NAMALWA (cell line): ENCODE data around the gene OR51D1.

ENCODE experiments used
- DNase-seq: peaks from one replicate; pipeline ENCODE4 v3.0.0-alpha.2; 2015; ENCODE audit warnings: low spot score

Gene OR51D1, protein sequence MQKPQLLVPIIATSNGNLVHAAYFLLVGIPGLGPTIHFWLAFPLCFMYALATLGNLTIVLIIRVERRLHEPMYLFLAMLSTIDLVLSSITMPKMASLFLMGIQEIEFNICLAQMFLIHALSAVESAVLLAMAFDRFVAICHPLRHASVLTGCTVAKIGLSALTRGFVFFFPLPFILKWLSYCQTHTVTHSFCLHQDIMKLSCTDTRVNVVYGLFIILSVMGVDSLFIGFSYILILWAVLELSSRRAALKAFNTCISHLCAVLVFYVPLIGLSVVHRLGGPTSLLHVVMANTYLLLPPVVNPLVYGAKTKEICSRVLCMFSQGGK

DNA sequence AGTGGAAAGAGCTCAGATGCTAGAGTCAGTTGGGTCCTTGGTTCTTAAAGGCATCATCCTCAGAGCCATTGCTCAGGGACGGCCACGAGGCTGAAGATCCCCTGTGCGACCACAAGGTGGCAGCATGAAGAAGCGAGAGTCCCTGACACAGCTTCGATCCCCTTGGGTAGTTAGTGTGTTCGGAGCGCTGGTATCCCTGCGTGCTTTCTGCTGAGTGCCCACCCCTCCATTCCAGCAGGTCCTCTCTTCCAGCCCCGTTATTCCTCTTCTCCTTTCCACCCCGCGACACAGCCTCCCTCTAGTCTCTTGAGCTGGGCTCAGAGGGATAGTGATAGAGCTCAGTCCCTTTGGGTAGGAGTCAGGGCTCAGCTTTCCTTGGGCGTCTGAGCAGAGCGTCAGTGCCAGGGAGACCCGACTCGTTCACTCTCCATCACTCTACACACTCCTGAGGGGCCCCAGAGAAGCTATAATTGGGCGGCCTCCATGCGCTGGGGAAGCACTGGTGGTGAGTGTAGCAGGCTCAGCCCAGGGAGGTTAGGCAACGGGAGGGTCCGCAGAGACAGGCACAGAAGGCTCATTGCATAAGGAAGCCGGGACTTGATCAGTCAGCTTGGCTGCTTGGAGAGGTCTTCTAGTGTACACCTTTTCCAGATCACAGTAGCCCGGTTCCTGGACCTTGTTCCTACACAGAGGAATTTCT lies at the start of gene OR51D1:
TSS of gene OR51D1 (plus strand) at position 516 of the 700 bp plus-strand sequence. CDS start 2,314 bp downstream, outside the sequence.
- DNase-seq = peak; percentile 73

DNA sequence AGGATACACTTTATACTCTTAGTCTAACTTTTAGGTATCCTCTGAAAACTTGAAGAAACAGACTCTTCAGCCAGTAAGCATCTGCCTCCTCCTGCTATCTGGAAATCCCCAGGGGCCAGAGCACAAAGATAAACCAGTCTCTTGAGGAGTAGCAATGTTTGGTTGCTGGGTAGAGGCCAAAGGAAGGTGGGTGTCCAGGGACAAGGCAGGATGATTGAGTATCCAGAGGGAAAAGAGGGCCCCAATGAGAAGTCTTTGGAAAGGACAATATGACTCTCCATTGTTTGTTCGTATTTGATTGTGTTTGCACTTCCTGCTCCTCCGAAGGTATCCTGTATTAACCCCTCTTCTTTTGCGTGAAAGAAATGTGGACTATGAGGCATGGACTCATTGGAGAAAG lies 48.3 kb upstream of the OR51D1 start:
- no peak for DNase-seq

DNA sequence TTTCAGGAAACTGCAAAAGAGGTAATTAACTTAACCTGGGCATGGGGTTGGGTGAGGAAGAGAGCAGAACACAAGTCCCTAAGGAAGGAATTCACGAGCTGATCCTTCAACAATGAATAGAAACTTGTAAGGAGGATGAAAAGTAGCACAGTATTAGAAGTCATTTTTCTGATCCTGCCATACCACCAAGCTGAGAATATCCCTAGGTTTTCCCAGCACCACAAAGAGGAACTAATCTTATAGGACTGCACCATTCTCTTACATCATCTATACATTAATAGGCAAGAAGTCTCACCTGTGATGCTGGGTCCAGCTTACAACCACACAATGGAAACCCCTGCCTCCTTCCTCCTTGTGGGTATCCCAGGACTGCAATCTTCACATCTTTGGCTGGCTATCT lies 43.5 kb upstream of the OR51D1 start, which contains the start of gene OR52I1:
TSS of gene OR52I1 (plus strand) at position 301 of the 400 bp plus-strand sequence. CDS start at position 301, 0 bp downstream.
- DNase-seq = no peak

DNA sequence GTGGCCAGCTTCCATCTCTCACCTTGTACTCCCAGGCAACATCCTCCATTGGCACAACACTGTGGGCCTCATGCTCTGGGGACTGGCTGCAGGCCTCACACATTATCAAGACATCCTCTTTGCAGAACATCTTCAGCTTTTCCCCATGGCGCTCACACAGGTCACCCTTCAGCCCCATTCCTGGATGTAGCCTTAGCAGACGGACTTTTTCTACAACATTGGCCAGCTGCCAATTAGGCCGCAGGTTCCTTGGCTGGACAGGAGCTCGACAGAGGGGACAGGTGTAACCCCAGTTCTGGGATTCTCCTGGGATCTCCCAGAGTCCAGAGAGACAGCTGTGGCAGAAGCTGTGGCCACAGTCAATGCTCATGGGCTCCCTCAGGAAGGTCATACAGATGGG lies 32.2 kb upstream of the OR51D1 start:
- no peak for DNase-seq

DNA sequence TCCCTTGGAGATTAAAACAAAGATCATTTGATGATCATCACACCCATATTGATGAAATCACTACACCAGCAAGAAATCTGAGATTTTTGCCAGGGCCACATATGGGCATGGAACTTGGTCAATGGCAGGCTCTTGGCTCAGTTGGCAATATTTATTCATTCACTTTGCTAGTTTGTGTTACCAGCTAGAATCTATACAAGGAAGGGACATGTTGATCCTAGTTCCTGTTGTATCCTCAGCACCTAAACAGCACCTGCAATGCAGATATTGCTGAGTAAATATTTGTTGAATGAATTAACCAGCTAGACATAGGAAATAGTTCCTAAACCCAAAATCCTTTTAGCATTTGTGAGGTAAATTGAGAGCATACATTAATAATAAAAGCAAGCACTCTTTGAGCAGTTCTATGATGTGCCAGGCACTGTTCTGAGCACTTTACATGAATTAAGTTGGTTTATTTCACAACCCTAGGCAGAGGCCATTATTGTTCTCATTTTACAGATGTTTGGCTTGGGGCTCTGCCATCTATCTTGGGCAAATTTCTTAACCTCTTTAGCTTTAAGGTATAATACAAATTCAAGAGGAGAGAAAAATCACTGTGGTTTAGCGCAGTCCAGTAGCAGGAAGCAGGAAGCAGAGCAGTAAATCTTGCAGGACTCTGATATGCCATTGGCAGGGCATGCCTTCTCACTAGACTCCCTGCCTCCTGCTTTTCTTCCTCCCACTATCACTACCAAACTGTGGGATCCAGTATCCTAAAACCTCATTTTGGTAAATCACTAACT lies 30.9 kb upstream of the OR51D1 start:
- no peak for DNase-seq

DNA sequence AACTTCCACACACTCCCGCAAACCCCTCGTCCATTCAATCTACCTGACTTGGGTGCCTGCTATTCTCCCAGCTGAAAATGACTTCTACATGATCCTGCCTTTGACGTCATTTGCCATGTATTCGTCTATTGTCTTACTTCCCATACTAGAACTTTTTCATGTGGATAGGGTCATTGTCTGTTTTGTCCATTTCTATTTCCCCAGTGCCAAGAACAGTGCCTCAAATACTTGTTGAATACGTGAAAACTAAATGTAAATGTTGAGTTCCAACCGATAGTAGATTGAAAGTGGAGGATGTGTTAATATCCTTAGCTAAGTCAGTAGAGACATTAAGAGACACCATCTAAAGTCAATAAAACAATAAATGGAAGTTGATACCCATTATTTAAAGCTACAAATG lies 30.2 kb upstream of the OR51D1 start:
- DNase-seq = peak; percentile 7

DNA sequence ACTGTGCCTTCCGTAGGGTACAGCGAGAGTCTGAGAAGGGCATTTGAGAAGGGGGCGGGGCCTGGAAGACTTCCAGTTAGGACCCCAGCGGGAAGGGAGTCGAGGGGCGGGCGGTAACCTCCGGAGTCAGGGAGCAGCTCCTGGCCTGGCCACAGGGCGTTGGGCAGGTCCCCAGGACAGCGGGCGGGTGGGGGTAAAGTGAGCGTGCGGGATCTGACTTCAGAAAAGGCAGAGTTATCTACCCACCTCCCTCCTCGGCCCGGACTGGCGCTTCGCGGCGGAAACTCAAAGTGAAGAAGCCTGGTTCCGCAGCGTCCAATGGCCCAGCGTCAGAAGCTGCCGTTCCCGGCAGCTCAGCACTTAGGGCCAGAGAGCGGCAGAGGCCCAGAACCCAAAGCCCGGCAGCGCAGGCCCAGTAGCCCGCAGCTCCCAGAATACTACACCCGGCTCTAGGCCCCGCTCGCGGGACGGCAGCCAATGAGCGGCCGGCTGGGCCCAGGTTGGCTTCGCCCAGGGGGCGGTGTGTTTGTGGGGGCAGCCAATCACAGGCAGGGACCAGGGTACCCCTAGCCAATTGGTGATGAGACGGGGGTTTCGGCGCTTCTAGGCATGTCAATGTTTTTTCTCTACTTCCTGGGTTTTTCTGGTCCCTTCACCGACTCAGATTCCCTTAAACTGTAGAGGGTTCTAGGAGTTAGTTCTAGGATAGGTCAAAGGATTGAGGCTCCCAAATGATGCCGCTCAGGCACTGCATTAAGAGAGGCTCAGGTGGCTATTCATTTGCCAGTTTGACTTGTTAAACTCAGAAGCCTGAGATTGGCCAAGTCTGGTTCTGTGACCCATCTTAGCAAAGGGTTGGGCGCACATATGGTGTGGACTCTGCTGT lies 29.3 kb upstream of the OR51D1 start, which contains the start of gene TRIM68:
TSS of gene TRIM68 (minus strand) at position 451 of the 886 bp plus-strand sequence. CDS start 2,727 bp downstream, outside the sequence.
- DNase-seq = peak; percentile 96

DNA sequence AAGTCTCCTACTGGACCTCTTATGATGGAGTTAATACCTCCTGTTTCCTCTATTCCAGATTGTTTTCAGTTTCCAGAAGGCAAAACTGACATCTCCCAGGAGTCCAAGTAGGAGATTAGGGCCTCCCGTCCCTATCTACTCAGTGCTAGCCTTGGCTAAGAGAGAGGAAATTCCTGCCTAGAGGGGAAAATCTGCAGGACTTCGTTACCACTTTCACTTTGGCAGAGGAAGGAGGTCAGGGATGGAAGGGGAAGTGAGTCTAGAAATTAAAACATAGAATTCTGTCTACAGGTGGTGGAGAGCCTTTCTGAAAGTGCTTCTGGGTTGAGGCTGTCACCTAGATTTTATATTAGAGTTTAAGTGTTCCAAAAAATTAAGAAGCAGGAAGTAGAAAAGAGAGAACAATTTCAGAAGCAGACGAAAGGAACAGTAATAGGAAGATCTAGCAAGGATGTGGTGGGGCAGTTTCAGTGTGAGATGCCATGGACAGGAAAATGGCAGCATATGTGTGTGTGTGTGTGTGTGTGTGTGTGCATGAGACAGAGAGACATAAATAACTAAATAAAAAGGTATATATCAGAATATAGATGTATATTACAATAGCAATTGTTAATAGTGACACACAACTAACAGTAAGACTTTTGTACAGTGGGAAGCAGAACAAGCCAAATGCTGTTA lies 26.9 kb upstream of the OR51D1 start:
- DNase-seq = no peak

DNA sequence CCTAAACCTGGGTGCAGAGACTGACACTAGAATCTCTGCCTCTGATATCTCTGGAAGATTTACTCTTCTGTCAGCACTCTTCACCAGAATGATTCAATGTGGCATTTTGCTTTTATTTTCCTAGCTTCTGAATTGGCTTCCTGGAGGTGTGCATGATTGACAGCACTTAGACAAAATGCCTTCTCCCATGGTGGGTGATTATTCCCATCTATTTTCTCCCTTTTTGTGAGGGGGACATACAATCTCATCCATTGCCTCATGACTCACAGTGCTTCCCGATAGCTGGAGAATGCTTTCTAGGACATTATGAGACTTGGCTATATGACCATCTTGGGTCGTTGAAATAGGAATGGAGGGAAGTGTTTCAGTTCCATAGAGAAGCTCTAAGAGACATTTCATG lies 25.3 kb upstream of the OR51D1 start:
- DNase-seq = no peak

DNA sequence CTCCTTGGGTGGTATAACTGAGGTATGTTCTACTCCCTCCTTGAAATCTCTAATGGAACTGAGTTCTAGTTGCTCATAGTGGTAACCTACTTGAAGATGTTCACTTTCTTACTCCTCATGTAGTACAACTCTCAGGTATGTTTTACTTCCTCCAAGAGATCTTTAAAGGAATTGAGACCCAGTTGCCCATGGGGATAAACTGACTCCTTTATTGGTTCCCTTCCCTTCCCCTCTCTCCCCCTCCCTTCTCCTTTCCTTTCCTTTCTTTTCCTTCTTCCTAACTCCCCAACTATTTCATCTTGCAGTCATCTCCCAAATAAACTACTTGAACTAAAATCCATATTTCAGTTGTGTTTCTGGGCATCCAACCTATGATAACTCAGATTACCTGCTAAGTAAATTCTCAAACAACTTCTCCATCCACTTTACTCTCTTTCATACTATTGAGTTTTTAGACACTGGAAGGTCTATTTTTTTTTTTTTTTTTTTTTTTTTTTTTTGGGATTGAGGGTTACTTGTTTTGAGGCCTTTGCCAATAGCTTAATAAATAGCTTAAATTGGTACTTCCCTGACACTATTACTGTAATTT lies 21.3 kb upstream of the OR51D1 start:
- DNase-seq = no peak

DNA sequence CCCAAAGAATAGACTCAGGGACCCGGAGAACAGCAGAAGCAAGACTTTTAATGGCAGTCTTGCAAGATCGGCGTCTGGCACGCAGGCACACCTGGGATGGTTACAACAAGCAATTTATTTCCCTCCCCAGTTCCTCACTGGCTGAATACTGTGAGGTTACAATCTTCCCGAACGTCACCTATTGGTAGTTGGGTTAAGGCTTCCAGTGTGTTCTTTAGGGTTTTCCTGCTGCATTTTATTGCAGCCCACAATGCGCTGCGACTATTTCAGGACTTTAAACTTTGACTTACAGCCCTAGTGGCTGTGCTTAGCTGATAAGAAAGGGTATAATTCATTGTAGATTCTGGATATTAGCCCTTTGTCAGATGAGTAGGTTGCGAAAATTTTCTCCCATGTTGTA lies 17.8 kb upstream of the OR51D1 start:
- DNase-seq = no peak

DNA sequence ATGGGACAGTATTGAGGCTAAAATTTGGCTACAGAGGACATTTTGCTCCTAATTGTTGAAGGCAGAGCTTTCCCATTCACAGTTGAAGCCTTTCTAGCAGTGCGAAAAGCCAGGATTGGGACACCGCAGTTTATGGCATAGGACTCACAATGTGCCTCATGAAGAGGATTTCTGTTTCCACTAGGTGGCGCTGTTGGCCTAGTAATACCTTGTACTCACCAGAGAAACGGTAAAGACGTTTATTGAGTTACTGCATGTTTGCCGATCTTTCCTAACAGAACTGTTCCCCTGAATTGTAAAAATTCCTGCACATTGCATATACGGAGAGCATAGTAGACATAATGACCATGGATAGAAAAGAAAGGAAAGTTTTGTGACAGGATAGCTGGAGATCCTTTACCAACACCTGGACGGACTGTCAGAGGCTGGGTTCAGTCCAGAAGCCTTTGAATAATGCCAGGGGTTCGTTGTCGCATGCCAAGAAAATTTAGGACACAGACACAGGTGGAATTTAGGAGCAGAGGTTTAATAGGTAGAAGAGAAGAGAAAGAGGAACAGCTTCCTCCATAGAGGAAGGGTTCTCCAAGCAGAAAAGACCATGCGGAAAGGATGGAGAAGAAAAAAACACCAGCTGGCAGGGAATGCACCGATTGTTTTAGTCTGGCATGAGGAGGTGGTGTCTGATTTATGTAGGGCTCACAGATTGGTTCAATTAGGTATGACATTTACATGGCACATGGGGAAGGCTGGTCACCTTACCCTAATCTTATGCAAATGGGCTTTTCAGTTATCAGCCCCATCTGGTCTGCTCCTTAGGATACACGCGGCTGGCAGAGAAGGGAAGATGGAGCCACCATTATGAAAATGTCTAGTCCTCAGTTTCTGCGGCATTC lies 10.8 kb upstream of the OR51D1 start:
- DNase-seq = peak; percentile 82

DNA sequence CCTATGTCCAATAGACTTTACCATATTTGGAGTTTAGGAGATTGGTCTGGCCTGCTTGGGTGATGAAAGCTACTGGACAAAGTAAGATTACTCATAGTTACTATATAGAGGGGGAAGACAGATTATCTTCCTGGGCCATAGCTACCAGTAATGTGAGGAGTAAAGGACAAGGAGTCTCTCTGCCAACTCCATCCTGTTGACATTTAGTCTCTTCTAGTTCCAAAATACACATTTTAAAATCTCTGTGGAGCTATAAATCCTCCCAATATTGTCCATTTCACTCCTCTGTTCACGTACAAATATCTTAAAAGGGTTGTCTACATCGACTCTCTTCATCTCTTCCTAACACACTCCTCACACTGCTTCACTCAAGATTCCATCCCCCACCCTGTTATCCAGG lies 1.1 kb upstream of the OR51D1 start:
- no peak for DNase-seq

DNA sequence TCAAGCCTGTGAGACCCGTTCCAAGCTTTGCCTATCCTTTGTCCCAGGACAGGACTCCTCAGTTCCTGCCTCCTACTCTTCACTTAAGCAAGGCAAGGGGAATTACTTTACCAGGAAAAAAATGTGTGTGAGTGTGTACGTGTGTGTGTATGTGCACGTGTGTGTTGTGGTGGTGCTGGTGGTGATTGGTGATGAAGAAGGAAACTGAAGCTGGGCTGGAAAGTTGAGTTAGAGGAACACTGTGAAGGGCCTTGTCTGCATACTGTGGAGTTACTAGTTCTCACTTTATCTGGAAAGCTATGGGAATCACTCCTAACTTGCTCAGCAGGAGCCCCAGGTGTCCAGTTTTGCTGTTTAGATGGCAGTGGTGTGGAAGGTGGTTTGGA lies 378 bp downstream of the OR51D1 start:
- DNase-seq = no peak

DNA sequence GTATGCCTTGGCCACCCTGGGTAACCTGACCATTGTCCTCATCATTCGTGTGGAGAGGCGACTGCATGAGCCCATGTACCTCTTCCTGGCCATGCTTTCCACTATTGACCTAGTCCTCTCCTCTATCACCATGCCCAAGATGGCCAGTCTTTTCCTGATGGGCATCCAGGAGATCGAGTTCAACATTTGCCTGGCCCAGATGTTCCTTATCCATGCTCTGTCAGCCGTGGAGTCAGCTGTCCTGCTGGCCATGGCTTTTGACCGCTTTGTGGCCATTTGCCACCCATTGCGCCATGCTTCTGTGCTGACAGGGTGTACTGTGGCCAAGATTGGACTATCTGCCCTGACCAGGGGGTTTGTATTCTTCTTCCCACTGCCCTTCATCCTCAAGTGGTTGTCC lies 2.7 kb downstream of the OR51D1 start:
- no peak for DNase-seq

DNA sequence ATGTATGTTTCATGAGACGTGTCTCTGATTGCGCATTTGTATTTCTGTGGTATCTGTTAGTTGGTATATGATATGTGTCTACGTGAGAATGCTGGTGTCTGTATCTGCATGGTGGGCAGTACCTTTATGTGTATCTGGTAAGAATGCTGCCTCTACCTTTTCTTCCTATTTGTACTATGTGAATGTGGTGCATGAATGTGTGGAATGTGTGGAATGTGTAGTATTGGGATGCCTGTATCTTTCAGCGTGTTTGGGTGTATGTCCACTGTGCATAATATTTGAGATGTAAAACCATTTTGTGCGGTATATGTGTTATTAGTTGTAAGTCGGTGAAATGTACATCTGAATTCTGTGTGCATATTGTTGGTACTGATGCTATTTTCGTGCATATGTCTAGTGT lies 4.2 kb downstream of the OR51D1 start:
- no peak for DNase-seq

DNA sequence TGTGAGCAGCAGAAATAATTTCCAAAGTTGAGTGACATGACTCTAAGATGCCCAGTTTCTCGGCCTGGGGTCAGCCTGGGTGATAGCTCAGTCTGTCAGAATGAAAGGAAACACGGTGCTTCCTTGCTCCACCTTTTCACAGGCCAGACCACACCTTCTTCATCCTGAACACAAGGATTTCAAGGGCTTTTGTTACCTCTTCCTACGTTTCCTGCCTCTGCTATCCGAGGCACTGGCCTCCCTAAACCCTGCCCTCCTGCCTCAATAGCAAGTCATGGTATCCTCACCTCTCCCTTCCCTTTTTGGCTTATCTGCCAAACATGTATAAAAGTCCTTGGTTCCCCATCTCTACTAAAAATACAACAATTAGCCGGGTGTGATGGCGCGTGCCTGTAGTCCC lies 4.8 kb downstream of the OR51D1 start:
- no peak for DNase-seq

DNA sequence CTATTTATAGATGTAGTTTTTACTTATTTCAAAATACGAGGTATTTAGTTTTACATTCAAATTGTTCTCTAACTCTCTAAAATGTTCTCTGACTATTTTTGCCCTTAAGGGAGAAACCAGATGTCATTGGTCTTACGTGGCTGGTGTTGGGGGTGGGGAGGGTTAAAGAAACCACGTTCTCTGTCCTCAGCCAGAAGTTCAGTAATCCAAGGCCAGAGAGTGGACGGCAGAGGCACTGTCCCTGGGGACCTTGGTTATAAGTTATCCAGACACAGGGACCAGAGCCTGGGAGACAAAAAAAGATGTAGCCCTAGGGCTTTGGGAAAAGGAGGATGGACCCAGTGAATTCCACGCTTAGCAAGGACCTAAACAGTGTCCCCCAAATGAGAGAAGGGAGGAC lies 5.8 kb downstream of the OR51D1 start:
- no peak for DNase-seq

DNA sequence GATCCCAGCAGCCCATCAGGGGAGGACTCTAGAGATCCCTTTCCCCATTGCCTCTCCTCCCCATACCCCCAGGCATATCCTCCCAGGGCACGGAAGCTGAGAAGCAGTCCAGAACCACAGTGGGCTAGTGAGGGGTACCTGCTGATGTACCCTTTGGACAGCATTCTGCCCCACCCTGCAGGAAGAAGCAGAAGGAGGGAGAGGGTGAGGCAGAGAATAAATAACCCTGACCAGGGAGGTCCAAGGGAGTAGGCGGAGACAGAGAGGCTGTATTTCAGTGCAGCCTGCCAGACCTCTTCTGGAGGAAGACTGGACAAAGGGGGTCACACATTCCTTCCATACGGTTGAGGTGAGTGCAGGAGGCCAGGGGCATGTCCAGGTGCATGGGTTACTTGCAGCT lies 6.4 kb downstream of the OR51D1 start, which contains the start of gene OR51E1:
TSS of gene OR51E1 (plus strand) at position 301 of the 400 bp plus-strand sequence. CDS start 8,545 bp downstream, outside the sequence.
- no peak for DNase-seq
